GM18868 (cell line): ENCODE measurements around the gene OR4M1.
"Not testable (repeated sequence)": the region's sequence is repeated elsewhere in the genome, so short reads cannot be mapped to it uniquely, and the experiment has no call there.

ENCODE experiments used
- ATAC-seq: cut with Tn5 transposase; IDR thresholded peaks from one replicate; pipeline ENCODE4 v1.9.1; 2021; ENCODE audit warnings: mild to moderate bottlenecking, moderate library complexity; ENCODE audit not compliant: unreplicated experiment

OR4M1 gene

GRCh38 chr14:19821016-19821415 lies 47.7 kb downstream of the OR4M1 start:
- not testable (repeated sequence) for ATAC-seq

- ATAC-seq, result no peak
Measured at GRCh38 chr14:19823178-19823577, 49.9 kb downstream of the OR4M1 start.

- no peak for ATAC-seq
Measured at GRCh38 chr14:19823765-19824164, 50.5 kb downstream of the OR4M1 start.

GRCh38 chr14:19827626-19828244 lies 54.4 kb downstream of the OR4M1 start:
- ATAC-seq, result not testable (repeated sequence)

GRCh38 chr14:19828314-19828713 lies 55.0 kb downstream of the OR4M1 start:
- no peak for ATAC-seq
